ENCODE results near the gene ABCC1.
"Not testable (repeated sequence)": the region's sequence is repeated elsewhere in the genome, so short reads cannot be mapped to it uniquely, and the experiment has no call there.

The ABCC1 gene

GRCh38 chr16:15967655-15968315, 18.4 kb downstream of the ABCC1 start:
- no peak for DNase-seq

GRCh38 chr16:15970202-15970601, 20.8 kb downstream of the ABCC1 start:
- no peak for DNase-seq

- no peak for DNase-seq
These were observed 21.5 kb downstream of the ABCC1 start for GRCh38 chr16:15970743-15971439.

GRCh38 chr16:15971440-15971815, 22.0 kb downstream of the ABCC1 start:
- DNase-seq = no peak

GRCh38 chr16:15972046-15972868, 22.8 kb downstream of the ABCC1 start:
- no peak for DNase-seq

- no peak for DNase-seq
These were observed 24.0 kb downstream of the ABCC1 start for GRCh38 chr16:15973421-15973820.

GRCh38 chr16:15974057-15974456, 24.6 kb downstream of the ABCC1 start:
- no peak for DNase-seq

GRCh38 chr16:15975172-15975571, 25.8 kb downstream of the ABCC1 start:
- DNase-seq = no peak

- no peak for DNase-seq
These were observed 26.9 kb downstream of the ABCC1 start for GRCh38 chr16:15976225-15976812.

- DNase-seq = no peak
These were observed 27.7 kb downstream of the ABCC1 start for GRCh38 chr16:15976929-15977637.

GRCh38 chr16:15979801-15980200, 30.4 kb downstream of the ABCC1 start:
- DNase-seq = no peak

- DNase-seq = no peak
These were observed 30.9 kb downstream of the ABCC1 start for GRCh38 chr16:15980329-15980728.

- no peak for DNase-seq
These were observed 32.0 kb downstream of the ABCC1 start for GRCh38 chr16:15981382-15981781.

GRCh38 chr16:15982194-15982915, 32.9 kb downstream of the ABCC1 start:
- DNase-seq = not testable (repeated sequence)

GRCh38 chr16:15983898-15984297, 34.5 kb downstream of the ABCC1 start:
- DNase-seq = no peak

- DNase-seq = no peak
These were observed 35.7 kb downstream of the ABCC1 start for GRCh38 chr16:15985144-15985543.

GRCh38 chr16:15986261-15986660, 36.8 kb downstream of the ABCC1 start:
- no peak for DNase-seq

- DNase-seq = no peak
These were observed 39.0 kb downstream of the ABCC1 start for GRCh38 chr16:15988268-15989013.

- no peak for DNase-seq
These were observed 41.5 kb downstream of the ABCC1 start for GRCh38 chr16:15990902-15991301.

- no peak for DNase-seq
These were observed 43.7 kb downstream of the ABCC1 start for GRCh38 chr16:15993128-15993527.

GRCh38 chr16:15993541-15993940, 44.1 kb downstream of the ABCC1 start:
- no peak for DNase-seq
